Measurements from ENCODE around the gene CHST10.
"Not testable (repeated sequence)": the region's sequence is repeated elsewhere in the genome, so short reads cannot be mapped to it uniquely, and the experiment has no call there.

CHST10 gene

GRCh38 chr2:100416935-100417710 is at the start of gene CHST10:
Gene CHST10, minus strand, starts transcription at chr2:100417668. Its CDS starts 10,993 bp downstream, at chr2:100406675.
- peak within 1 kb of the TSS; percentile 42 to 57 for H3K9ac ChIP-seq (ENCODE audit: low read depth in 1 of 2, low read length in 2 of 2)
- H3K36me3 ChIP-seq (ENCODE audit: control insufficient read depth in 2 of 2, insufficient read depth in 2 of 2, low read length in 2 of 2), result no peaks in the 10 kb centered on the region
- H3K4me1 ChIP-seq (ENCODE audit: control insufficient read depth in 2 of 2, insufficient read depth in 2 of 2, low read length in 2 of 2), result peaks cover 3 to 7% of the 10 kb centered on the region in 2 donors
- H3K27me3 ChIP-seq (ENCODE audit: control insufficient read depth in 2 of 2, insufficient read depth in 2 of 2, low read length in 2 of 2), result peaks cover 6 to 9% of the 10 kb centered on the region in 2 donors
- H3K9me3 ChIP-seq (ENCODE audit: control insufficient read depth in 2 of 2, low read length in 2 of 2), result no peaks in the 10 kb centered on the region
- H3K27ac ChIP-seq (ENCODE audit: low read depth in 2 of 2, low read length in 2 of 2), result no peak within 1 kb of the TSS
- peak within 1 kb of the TSS; percentile 55 to 80 for H3K4me3 ChIP-seq (ENCODE audit: low read length in 2 of 2)

GRCh38 chr2:100460904-100461530 is 43.5 kb upstream of the CHST10 start:
- no peaks in the 10 kb centered on the region for H3K27me3 ChIP-seq (ENCODE audit: control insufficient read depth in 2 of 2, insufficient read depth in 2 of 2, low read length in 2 of 2)
- no peak overlapping the region for H3K27ac ChIP-seq (ENCODE audit: low read depth in 2 of 2, low read length in 2 of 2)
- no peak overlapping the region for H3K4me3 ChIP-seq (ENCODE audit: low read length in 2 of 2)
- H3K4me1 ChIP-seq (ENCODE audit: control insufficient read depth in 2 of 2, insufficient read depth in 2 of 2, low read length in 2 of 2), result peaks cover 0 to 4% of the 10 kb centered on the region in 2 donors
- H3K9ac ChIP-seq (ENCODE audit: low read depth in 1 of 2, low read length in 2 of 2), result no peak overlapping the region
- no peaks in the 10 kb centered on the region for H3K9me3 ChIP-seq (ENCODE audit: control insufficient read depth in 2 of 2, low read length in 2 of 2)
- no peaks in the 10 kb centered on the region for H3K36me3 ChIP-seq (ENCODE audit: control insufficient read depth in 2 of 2, insufficient read depth in 2 of 2, low read length in 2 of 2)

GRCh38 chr2:100456357-100456756 is 38.9 kb upstream of the CHST10 start:
- H3K4me1 ChIP-seq (ENCODE audit: control insufficient read depth in 2 of 2, insufficient read depth in 2 of 2, low read length in 2 of 2); H3K4me3 ChIP-seq (ENCODE audit: low read length in 2 of 2); H3K27me3 ChIP-seq (ENCODE audit: control insufficient read depth in 2 of 2, insufficient read depth in 2 of 2, low read length in 2 of 2); H3K27ac ChIP-seq (ENCODE audit: low read depth in 2 of 2, low read length in 2 of 2); H3K36me3 ChIP-seq (ENCODE audit: control insufficient read depth in 2 of 2, insufficient read depth in 2 of 2, low read length in 2 of 2); H3K9ac ChIP-seq (ENCODE audit: low read depth in 1 of 2, low read length in 2 of 2); H3K9me3 ChIP-seq (ENCODE audit: control insufficient read depth in 2 of 2, low read length in 2 of 2): not testable (repeated sequence)

GRCh38 chr2:100453853-100454252 is 36.4 kb upstream of the CHST10 start:
- H3K27ac ChIP-seq (ENCODE audit: low read depth in 2 of 2, low read length in 2 of 2), result no peak overlapping the region
- H3K9me3 ChIP-seq (ENCODE audit: control insufficient read depth in 2 of 2, low read length in 2 of 2), result no peaks in the 10 kb centered on the region
- H3K4me3 ChIP-seq (ENCODE audit: low read length in 2 of 2), result no peak overlapping the region
- H3K36me3 ChIP-seq (ENCODE audit: control insufficient read depth in 2 of 2, insufficient read depth in 2 of 2, low read length in 2 of 2), result no peaks in the 10 kb centered on the region
- H3K9ac ChIP-seq (ENCODE audit: low read depth in 1 of 2, low read length in 2 of 2), result no peak overlapping the region
- no peaks in the 10 kb centered on the region for H3K4me1 ChIP-seq (ENCODE audit: control insufficient read depth in 2 of 2, insufficient read depth in 2 of 2, low read length in 2 of 2)
- H3K27me3 ChIP-seq (ENCODE audit: control insufficient read depth in 2 of 2, insufficient read depth in 2 of 2, low read length in 2 of 2), result no peaks in the 10 kb centered on the region

GRCh38 chr2:100451734-100452133 is 34.3 kb upstream of the CHST10 start:
- Histone ChIP-seq H3K9me3 (ENCODE audit: control insufficient read depth in 2 of 2, low read length in 2 of 2) (no peaks in the 10 kb centered on the region), H3K27me3 (ENCODE audit: control insufficient read depth in 2 of 2, insufficient read depth in 2 of 2, low read length in 2 of 2) (no peaks in the 10 kb centered on the region), H3K4me1 (ENCODE audit: control insufficient read depth in 2 of 2, insufficient read depth in 2 of 2, low read length in 2 of 2) (no peaks in the 10 kb centered on the region), H3K27ac (ENCODE audit: low read depth in 2 of 2, low read length in 2 of 2) (no peak overlapping the region), H3K9ac (ENCODE audit: low read depth in 1 of 2, low read length in 2 of 2) (no peak overlapping the region), H3K36me3 (ENCODE audit: control insufficient read depth in 2 of 2, insufficient read depth in 2 of 2, low read length in 2 of 2) (no peaks in the 10 kb centered on the region), H3K4me3 (ENCODE audit: low read length in 2 of 2) (no peak overlapping the region)

GRCh38 chr2:100451092-100451491 is 33.6 kb upstream of the CHST10 start:
- H3K27me3 ChIP-seq (ENCODE audit: control insufficient read depth in 2 of 2, insufficient read depth in 2 of 2, low read length in 2 of 2), result no peaks in the 10 kb centered on the region
- H3K27ac ChIP-seq (ENCODE audit: low read depth in 2 of 2, low read length in 2 of 2), result no peak overlapping the region
- H3K9ac ChIP-seq (ENCODE audit: low read depth in 1 of 2, low read length in 2 of 2), result no peak overlapping the region
- H3K4me3 ChIP-seq (ENCODE audit: low read length in 2 of 2), result no peak overlapping the region
- no peaks in the 10 kb centered on the region for H3K36me3 ChIP-seq (ENCODE audit: control insufficient read depth in 2 of 2, insufficient read depth in 2 of 2, low read length in 2 of 2)
- no peaks in the 10 kb centered on the region for H3K4me1 ChIP-seq (ENCODE audit: control insufficient read depth in 2 of 2, insufficient read depth in 2 of 2, low read length in 2 of 2)
- H3K9me3 ChIP-seq (ENCODE audit: control insufficient read depth in 2 of 2, low read length in 2 of 2), result no peaks in the 10 kb centered on the region

- no peak overlapping the region for H3K4me3 ChIP-seq (ENCODE audit: low read length in 2 of 2)
- no peaks in the 10 kb centered on the region for H3K27me3 ChIP-seq (ENCODE audit: control insufficient read depth in 2 of 2, insufficient read depth in 2 of 2, low read length in 2 of 2)
- H3K36me3 ChIP-seq (ENCODE audit: control insufficient read depth in 2 of 2, insufficient read depth in 2 of 2, low read length in 2 of 2), result no peaks in the 10 kb centered on the region
- no peaks in the 10 kb centered on the region for H3K4me1 ChIP-seq (ENCODE audit: control insufficient read depth in 2 of 2, insufficient read depth in 2 of 2, low read length in 2 of 2)
- H3K27ac ChIP-seq (ENCODE audit: low read depth in 2 of 2, low read length in 2 of 2), result no peak overlapping the region
- H3K9ac ChIP-seq (ENCODE audit: low read depth in 1 of 2, low read length in 2 of 2), result no peak overlapping the region
- no peaks in the 10 kb centered on the region for H3K9me3 ChIP-seq (ENCODE audit: control insufficient read depth in 2 of 2, low read length in 2 of 2)
Observed at GRCh38 chr2:100446696-100447095, 29.2 kb upstream of the CHST10 start.

GRCh38 chr2:100437751-100438150 is 20.3 kb upstream of the CHST10 start:
- Histone ChIP-seq H3K27me3 (ENCODE audit: control insufficient read depth in 2 of 2, insufficient read depth in 2 of 2, low read length in 2 of 2) (no peaks in the 10 kb centered on the region), H3K4me1 (ENCODE audit: control insufficient read depth in 2 of 2, insufficient read depth in 2 of 2, low read length in 2 of 2) (no peaks in the 10 kb centered on the region), H3K27ac (ENCODE audit: low read depth in 2 of 2, low read length in 2 of 2) (no peak overlapping the region), H3K9me3 (ENCODE audit: control insufficient read depth in 2 of 2, low read length in 2 of 2) (no peaks in the 10 kb centered on the region), H3K4me3 (ENCODE audit: low read length in 2 of 2) (no peak overlapping the region), H3K36me3 (ENCODE audit: control insufficient read depth in 2 of 2, insufficient read depth in 2 of 2, low read length in 2 of 2) (no peaks in the 10 kb centered on the region), H3K9ac (ENCODE audit: low read depth in 1 of 2, low read length in 2 of 2) (no peak overlapping the region)

- H3K9ac ChIP-seq (ENCODE audit: low read depth in 1 of 2, low read length in 2 of 2), result no peak overlapping the region
- H3K4me3 ChIP-seq (ENCODE audit: low read length in 2 of 2), result no peak overlapping the region
- H3K36me3 ChIP-seq (ENCODE audit: control insufficient read depth in 2 of 2, insufficient read depth in 2 of 2, low read length in 2 of 2), result no peaks in the 10 kb centered on the region
- H3K27ac ChIP-seq (ENCODE audit: low read depth in 2 of 2, low read length in 2 of 2), result no peak overlapping the region
- H3K27me3 ChIP-seq (ENCODE audit: control insufficient read depth in 2 of 2, insufficient read depth in 2 of 2, low read length in 2 of 2), result peaks cover 0 to 2% of the 10 kb centered on the region in 2 donors
- no peaks in the 10 kb centered on the region for H3K9me3 ChIP-seq (ENCODE audit: control insufficient read depth in 2 of 2, low read length in 2 of 2)
- no peaks in the 10 kb centered on the region for H3K4me1 ChIP-seq (ENCODE audit: control insufficient read depth in 2 of 2, insufficient read depth in 2 of 2, low read length in 2 of 2)
Observed at GRCh38 chr2:100429726-100430125, 12.3 kb upstream of the CHST10 start.

GRCh38 chr2:100427627-100428258 is 10.3 kb upstream of the CHST10 start:
- H3K4me1 ChIP-seq (ENCODE audit: control insufficient read depth in 2 of 2, insufficient read depth in 2 of 2, low read length in 2 of 2), result no peaks in the 10 kb centered on the region

More at GRCh38 chr2:100427627-100428258, 10.3 kb upstream of the CHST10 start:
- Histone ChIP-seq H3K9ac (ENCODE audit: low read depth in 1 of 2, low read length in 2 of 2) (no peak overlapping the region), H3K27ac (ENCODE audit: low read depth in 2 of 2, low read length in 2 of 2) (no peak overlapping the region), H3K4me3 (ENCODE audit: low read length in 2 of 2) (no peak overlapping the region), H3K36me3 (ENCODE audit: control insufficient read depth in 2 of 2, insufficient read depth in 2 of 2, low read length in 2 of 2) (no peaks in the 10 kb centered on the region), H3K9me3 (ENCODE audit: control insufficient read depth in 2 of 2, low read length in 2 of 2) (no peaks in the 10 kb centered on the region), H3K27me3 (ENCODE audit: control insufficient read depth in 2 of 2, insufficient read depth in 2 of 2, low read length in 2 of 2) (peaks cover 2 to 3% of the 10 kb centered on the region in 2 donors)

Data from mucosa of rectum (tissue), 2 donors.